Ascending aorta (tissue), 2 donors: ENCODE measurements around the gene TFCP2L1. TPM values are rescaled to one million over a fixed set of nuclear protein-coding genes. Genes with fewer than 3 reads are reported as not detected.

Experiments used
- DNase-seq, 2 donors: peaks; one replicate each; pipeline ENCODE4 v3.0.0-alpha.2; 2019; ENCODE audit warnings: low spot score in 2 of 2
- H3K27ac ChIP-seq, 2 donors: fragments of 200-600 bp; sonication (generic); one replicate each; pipeline ENCODE4 v1.5.1; 2016 to 2017; ENCODE audit warnings: mild to moderate bottlenecking in 1 of 2
- H3K27me3 ChIP-seq: fragments of 200-600 bp; sonication (generic); one replicate; pipeline ENCODE4 v1.5.1; 2017
- H3K36me3 ChIP-seq, 2 donors: fragments of 200-600 bp; sonication (generic); one replicate each; pipeline ENCODE4 v1.5.1; 2016
- H3K4me1 ChIP-seq, 2 donors: fragments of 200-600 bp; sonication (generic); one replicate each; pipeline ENCODE4 v1.5.1; 2016 to 2017; ENCODE audit warnings: mild to moderate bottlenecking in 1 of 2
- H3K4me3 ChIP-seq, 2 donors: fragments of 200-600 bp; sonication (generic); one replicate each; pipeline ENCODE4 v1.5.1; 2016 to 2017; ENCODE audit warnings: mild to moderate bottlenecking in 1 of 2
- H3K9me3 ChIP-seq, 2 donors: fragments of 200-600 bp; sonication (generic); one replicate each; pipeline ENCODE4 v1.5.1; 2016
- CTCF ChIP-seq, 3 experiments: fragments of 200-600 bp in 2 of 3; fragments of 450-650 bp in 1 of 3; sonication (generic) in 2 of 3; IDR thresholded peaks; one replicate each; pipeline ENCODE4 v1.5.1; 2016 to 2019; ENCODE audit warnings: antibody characterized with exemption in 3 of 3, mild to moderate bottlenecking in 1 of 3, moderate library complexity in 1 of 3
- intact Hi-C: fragments of 100-400 bp; cut with DNase I; formaldehyde crosslinking; loops from one replicate; pipeline ENCODE4 v1.15.1; 2023
- total RNA-seq: library from RNA; depleted of rRNA; stranded (reverse); fragments of >200 nt; gene quantifications from one replicate; pipeline ENCODE4 v1.1.0, GENCODE V29; 2016

TFCP2L1 gene
- total RNA-seq, 1 donor from 2014 or later, result 5.5 TPM

GRCh38 chr2:121200011-121200347, 85.0 kb downstream of the TFCP2L1 start:
- DNase-seq, result no peak
- H3K4me3 ChIP-seq, result no peak overlapping the region
- H3K36me3 ChIP-seq, result no peaks in the 10 kb centered on the region
- peaks cover 0 to 6% of the 10 kb centered on the region in 2 donors for H3K4me1 ChIP-seq
- intact Hi-C loops, result no loop called here
- no peaks in the 10 kb centered on the region for H3K9me3 ChIP-seq
- TF ChIP-seq CTCF (IDR thresholded peaks at IDR 0.05), result no peak
- H3K27me3 ChIP-seq, result no peaks in the 10 kb centered on the region
- H3K27ac ChIP-seq, result no peak overlapping the region

- H3K27me3 ChIP-seq, result no peaks in the 10 kb centered on the region
- H3K4me1 ChIP-seq, result peaks cover 0 to 6% of the 10 kb centered on the region in 2 donors
- H3K9me3 ChIP-seq, result no peaks in the 10 kb centered on the region
- intact Hi-C loops, result no loop called here
- DNase-seq, result no peak
- H3K4me3 ChIP-seq, result no peak overlapping the region
- no peak overlapping the region for H3K27ac ChIP-seq
- no peaks in the 10 kb centered on the region for H3K36me3 ChIP-seq
- TF ChIP-seq CTCF (IDR thresholded peaks at IDR 0.05), result no peak
These were observed 85.6 kb downstream of the TFCP2L1 start for GRCh38 chr2:121199281-121200010.

- H3K36me3 ChIP-seq, result no peaks in the 10 kb centered on the region
- peaks cover 0 to 6% of the 10 kb centered on the region in 2 donors for H3K4me1 ChIP-seq
- no peak for TF ChIP-seq CTCF (IDR thresholded peaks at IDR 0.05)
- peak; percentile 65 to 90 for DNase-seq
- intact Hi-C loops, result no loop called here
- no peaks in the 10 kb centered on the region for H3K27me3 ChIP-seq
- no peak overlapping the region for H3K4me3 ChIP-seq
- H3K9me3 ChIP-seq, result no peaks in the 10 kb centered on the region
- peak overlapping the region; percentile 81 to 89 for H3K27ac ChIP-seq
These were observed 87.5 kb downstream of the TFCP2L1 start for GRCh38 chr2:121197369-121198091.

- no peaks in the 10 kb centered on the region for H3K36me3 ChIP-seq
- peaks cover 0 to 6% of the 10 kb centered on the region in 2 donors for H3K4me1 ChIP-seq
- H3K4me3 ChIP-seq, result no peak overlapping the region
- no peaks in the 10 kb centered on the region for H3K27me3 ChIP-seq
- no peak for DNase-seq
- no peaks in the 10 kb centered on the region for H3K9me3 ChIP-seq
- peak overlapping the region; percentile 79 to 89 for H3K27ac ChIP-seq
- intact Hi-C loops, result no loop called here
- TF ChIP-seq CTCF (IDR thresholded peaks at IDR 0.05), result no peak
These were observed 88.2 kb downstream of the TFCP2L1 start for GRCh38 chr2:121196849-121197155.

- Histone ChIP-seq H3K36me3 (no peaks in the 10 kb centered on the region), H3K27ac (peak overlapping the region; percentile 79 to 89), H3K9me3 (no peaks in the 10 kb centered on the region), H3K27me3 (no peaks in the 10 kb centered on the region), H3K4me1 (peaks cover 0 to 6% of the 10 kb centered on the region in 2 donors), H3K4me3 (no peak overlapping the region)
- TF ChIP-seq CTCF (IDR thresholded peaks at IDR 0.05), result no peak
- no peak for DNase-seq
- intact Hi-C loops, result no loop called here
These were observed 88.7 kb downstream of the TFCP2L1 start for GRCh38 chr2:121196132-121196848.
